NCI-H226 (cell line): ENCODE measurements around the gene ACOT4.
"Not testable (repeated sequence)": the region's sequence is repeated elsewhere in the genome, so short reads cannot be mapped to it uniquely, and the experiment has no call there.

Source experiments
- DNase-seq: peaks from one replicate; pipeline ENCODE4 v3.0.0-alpha.2; 2015

The ACOT4 gene

DNA sequence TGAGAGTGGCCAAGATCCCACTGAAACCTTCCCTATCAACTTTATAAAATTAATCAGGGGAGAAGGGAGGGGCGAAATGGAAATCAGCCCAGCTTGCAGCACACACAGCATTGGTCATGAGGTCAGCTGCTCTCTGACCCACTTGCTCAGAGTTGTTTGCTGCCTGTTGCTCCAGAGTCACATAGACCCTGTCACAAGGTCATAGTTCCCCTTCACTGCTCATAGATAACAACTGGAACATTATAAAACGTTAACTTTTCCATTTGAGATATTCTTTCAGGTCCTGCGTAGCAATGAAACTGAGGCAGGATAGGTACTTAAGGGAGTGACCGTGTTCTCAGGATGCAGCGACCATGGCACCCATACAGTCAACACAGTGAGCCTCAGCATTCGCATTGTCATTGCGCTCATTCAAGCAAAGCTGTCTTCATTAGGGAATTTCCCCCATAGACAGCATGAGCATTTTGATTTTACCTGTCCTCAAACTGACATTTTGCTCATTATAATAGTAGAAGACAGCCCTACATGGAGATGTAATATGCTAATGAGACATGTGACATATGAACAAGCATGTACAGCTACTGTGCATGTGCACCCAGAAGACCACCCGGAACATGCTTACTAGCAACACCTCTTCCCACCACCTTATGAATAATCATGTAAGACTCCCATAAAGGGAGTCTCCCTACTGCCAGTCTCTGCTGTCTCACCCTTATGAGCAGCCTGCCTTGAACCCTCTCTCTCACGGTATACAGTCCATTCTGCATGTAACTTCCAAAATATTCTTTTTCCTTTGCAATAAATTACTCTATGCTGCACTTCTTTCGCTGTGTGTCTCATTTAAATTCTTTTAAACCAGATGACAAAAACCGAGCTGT is 9.3 kb upstream of the ACOT4 start:
- DNase-seq: not testable (repeated sequence)

DNA sequence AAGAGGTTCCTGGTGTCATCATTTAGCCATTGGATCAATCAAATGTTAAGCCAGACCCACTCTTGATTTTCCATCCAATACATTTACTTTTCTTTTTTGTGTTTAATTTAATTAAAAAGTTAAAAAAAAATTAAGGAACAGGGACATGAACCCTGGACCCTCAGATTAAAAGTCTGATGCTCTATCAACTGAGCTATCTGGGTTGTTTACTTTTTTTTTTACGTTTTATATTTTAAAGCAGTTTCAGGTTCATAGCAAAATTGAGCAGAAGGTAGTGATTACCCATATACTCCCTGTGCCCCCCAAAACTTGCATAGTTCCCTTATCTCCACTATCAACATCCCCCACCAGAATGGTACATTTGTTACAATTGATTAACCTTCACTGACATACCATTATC is 3.0 kb upstream of the ACOT4 start:
- DNase-seq: no peak

DNA sequence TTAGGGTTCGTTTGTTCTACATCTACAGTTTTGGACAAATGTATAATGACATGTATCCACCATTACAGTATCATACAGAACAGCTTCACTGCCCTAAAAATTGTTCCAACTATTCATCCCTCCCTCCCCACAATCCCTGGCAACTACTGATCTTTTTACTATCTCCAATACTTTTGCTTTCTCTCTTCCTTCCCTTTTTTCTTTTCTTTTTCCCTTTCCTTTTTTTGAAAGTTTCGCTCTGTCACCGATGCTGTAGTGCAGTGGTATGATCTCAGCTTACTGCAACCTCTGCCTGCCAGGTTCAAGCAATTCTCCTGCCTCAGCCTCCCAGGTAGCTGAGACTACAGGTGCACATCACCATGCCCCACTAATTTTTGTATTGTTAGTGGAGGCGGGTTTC is 2.6 kb upstream of the ACOT4 start:
- DNase-seq: no peak

DNA sequence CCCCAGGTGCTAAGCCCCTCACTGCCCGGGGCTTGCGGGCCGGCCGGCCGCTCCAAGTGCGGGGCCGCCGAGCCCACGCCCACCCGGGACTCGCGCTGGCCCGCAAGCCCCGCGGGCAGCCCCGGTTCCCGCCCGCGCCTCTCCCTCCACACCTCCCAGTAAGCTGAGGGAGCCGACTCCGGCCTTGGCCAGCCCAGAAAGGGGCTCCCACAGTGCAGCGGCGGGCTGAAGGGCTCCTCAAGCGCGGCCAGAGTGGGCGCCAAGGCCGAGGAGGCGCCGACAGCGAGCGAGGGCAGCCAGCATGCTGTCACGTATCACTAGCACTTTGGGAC is 1.0 kb upstream of the ACOT4 start:
- not testable (repeated sequence) for DNase-seq

DNA sequence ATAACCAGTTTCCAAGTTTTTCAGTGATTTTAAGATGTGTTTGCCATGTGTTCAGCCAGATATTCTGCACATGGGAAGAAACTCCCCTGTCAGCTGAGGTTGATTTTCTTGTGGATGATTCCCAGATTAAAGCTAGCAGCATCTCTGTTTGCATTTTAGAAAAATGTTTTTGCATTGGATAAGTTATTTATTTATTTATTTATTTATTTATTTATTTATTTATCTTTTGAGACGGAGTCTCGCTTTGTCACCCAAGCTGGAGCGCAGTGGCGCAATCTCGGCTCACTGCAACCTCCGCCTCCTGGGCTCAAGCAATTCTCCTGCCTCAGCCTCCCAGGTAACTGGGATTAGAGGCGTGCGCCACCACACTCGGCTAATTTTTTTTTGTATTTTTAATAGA is 2.8 kb downstream of the ACOT4 start:
- DNase-seq: no peak

DNA sequence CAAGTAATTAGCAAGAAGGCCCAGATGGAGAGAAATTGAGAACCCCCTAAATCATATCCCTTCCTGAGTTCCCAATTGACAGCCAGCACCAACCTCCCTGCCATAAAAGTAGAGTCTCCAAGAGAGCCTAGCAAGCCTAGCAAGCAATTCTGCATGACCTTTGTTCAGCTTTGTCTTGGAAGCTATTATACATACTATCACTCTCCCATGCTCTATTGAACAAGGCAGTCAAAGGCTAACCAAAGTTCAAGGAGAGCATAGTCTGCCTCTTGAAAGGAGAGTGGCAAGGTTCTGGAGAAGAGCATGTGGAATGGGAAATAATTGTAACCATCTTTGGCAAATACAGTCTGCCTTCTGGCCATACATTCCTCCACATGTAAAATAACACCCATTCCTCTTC is 7.8 kb downstream of the ACOT4 start:
- no peak for DNase-seq

DNA sequence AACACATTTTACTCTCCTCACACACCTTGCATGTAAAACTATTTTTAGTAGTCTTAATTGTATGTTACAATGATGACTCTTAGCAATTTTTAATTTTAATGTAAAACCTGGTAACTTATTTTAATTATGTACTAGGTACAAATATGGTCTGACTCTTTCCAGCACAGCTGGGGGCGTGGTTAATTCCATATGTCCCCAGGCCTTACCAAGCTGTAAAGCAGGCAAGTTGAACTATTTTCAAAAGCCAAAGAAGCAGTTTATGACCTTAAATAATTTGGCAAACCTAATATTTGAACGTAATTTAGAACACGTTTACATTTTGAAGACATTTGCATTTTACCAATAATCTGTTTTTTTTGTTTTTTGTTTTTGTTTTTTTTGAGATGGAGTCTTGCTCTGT is 11.3 kb downstream of the ACOT4 start:
- no peak for DNase-seq

DNA sequence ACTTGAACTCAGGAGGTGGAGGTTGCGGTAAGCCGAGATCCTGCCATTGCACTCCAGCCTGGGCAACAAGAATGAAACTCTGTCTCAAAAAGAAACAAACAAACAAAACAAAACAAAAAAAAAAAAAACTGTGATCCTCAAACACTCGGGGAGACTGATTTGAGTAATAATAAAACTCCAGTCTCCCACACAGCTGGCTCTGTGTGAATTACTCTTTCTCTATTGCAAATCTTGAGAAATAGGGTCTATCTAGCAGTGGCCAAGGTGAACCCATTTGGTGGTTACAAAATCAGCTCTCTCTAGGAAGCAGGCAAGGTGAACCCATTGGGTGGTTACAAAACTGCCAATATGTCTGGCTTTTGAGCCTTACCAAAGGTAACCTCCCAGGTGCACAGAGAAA is 14.6 kb downstream of the ACOT4 start:
- DNase-seq: no peak

DNA sequence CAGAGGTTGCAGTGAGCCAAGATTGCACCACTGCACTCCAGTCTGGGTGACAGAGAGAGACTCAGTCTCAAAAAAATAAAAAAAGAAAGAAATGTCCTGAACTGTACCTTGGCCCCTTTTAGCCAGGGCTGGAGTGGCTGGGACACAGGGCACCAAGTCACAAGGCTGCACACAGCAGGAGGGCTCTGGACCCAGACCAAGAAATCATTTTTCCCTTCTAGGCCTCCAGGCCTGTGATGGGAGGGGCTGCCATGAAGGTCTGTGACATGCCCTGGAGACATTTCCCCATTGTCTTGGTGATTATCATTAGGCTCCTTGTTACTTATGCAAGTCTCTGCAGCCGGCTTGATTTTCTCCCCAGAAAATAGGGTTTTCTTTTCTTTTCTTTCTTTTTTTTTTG is 15.6 kb downstream of the ACOT4 start:
- DNase-seq: no peak

DNA sequence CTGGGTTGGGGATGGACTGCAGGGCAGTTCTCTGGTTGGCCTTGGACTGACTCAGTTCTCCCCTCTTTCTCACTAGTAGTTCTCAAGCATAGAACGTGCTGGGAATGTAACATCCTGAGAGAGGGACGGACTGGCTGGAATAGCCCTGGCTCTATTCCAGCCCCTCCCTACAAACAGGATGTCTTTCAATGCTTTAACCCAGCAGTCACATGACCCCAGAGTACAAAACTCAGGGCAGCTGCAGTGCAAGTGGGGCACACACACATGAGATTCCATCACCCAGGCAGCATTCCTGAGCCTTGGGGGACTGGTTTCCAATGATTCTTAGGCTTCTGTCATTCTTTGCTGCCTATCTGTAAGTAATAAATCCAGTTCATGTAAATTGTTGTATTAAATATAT is 19.0 kb downstream of the ACOT4 start:
- DNase-seq: peak; percentile 45

DNA sequence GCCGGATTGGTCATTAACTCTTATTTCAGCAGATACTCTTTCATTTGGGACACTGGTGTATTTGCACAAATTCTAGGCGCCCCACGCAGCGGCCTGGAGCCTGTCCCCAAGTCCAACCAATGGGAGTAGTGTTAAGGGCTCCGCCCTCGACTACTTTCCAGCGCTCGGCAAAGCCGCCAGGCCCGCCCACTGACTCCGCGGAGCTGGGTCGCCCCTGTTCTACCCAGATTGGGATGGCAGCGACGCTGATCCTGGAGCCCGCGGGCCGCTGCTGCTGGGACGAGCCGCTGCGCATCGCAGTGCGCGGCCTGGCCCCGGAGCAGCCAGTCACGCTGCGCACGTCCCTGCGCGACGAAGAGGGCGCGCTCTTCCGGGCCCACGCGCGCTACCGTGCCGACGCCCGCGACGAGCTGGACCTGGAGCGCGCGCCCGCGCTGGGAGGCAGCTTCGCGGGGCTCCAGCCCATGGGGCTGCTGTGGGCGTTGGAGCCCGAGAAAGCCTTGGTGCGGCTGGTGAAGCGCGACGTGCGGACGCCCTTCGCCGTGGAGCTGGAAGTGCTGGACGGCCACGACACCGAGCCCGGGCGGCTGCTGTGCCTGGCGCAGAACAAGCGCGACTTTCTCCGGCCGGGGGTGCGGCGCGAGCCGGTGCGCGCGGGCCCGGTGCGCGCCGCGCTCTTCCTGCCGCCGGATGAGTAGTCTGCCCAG is 20.8 kb downstream of the ACOT4 start, which contains the start of gene ACOT6:
TSS of gene ACOT6 (plus strand) at position 179 of the 707 bp plus-strand sequence. CDS start at position 234, 55 bp downstream.
- peak; percentile 43 for DNase-seq

DNA sequence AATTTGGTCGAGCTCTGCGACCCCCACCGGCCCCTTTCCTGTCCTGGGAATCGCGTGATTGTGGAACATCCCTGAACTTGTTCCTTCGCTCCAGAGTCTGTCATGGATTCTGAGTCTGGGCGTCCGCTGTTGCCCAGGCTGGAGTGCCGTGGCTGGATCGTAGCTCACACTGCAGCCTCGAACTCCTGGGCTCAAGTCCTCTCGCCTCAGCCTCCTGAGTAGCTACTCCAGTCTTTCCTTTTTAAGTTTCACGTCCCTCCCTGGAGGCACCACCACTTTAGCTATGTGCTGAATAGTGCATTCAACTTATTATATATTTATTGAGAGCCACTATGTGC is 21.3 kb downstream of the ACOT4 start:
- no peak for DNase-seq

DNA sequence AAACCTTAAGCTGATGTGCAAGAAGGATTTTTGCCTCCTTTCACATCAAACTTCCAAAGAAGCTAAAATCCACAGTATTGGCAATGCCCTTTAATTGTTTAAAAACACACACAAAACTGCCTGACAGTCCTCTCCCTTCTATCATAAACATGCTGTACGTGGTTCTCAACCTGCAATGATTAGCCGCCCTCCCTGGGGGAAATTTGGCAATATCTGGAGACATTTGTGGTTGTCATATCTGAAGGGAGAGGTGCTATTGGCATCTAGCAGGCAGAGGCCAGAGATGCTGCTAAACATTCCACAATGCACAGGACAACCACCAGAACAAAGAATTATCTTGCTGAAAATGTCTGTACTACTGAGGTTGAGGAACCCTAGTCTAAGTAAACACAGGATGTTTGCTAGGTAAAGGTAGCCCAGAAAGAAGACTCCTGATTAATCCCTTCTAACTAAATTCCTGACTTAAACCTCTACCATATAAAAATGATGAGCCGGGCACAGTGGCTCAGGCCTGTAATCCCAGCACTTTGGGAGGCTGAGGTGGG is 21.8 kb downstream of the ACOT4 start:
- DNase-seq: no peak

DNA sequence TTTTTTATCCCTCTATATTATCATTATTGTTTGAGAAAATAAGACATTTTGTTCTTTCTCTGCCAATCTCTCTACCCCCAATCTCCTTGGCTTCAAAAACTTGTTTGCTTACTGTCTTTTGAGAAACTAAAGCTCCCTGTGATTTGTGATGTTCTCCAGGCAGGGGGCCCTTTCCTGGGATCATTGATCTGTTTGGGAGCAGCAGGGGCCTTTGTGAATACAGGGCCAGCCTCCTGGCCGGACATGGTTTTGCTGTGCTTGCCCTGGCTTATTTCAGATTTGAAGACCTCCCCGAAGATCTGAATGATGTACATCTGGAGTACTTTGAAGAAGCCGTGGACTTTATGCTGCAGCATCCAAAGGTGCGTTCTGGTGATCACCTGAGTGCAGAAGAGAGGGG is 25.2 kb downstream of the ACOT4 start:
- DNase-seq: no peak

DNA sequence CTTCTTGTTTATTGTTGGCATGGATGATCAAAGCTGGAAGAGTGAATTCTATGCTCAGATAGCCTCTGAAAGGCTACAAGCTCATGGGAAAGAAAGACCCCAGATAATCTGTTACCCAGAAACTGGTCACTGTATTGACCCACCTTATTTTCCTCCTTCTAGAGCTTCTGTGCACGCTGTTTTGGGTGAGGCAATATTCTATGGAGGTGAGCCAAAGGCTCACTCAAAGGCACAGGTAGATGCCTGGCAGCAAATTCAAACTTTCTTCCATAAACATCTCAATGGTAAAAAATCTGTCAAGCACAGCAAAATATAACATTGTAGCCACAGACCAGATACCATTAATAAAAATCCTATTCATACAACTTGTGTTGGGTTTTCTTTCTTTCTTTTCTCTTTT is 27.9 kb downstream of the ACOT4 start:
- DNase-seq: no peak

DNA sequence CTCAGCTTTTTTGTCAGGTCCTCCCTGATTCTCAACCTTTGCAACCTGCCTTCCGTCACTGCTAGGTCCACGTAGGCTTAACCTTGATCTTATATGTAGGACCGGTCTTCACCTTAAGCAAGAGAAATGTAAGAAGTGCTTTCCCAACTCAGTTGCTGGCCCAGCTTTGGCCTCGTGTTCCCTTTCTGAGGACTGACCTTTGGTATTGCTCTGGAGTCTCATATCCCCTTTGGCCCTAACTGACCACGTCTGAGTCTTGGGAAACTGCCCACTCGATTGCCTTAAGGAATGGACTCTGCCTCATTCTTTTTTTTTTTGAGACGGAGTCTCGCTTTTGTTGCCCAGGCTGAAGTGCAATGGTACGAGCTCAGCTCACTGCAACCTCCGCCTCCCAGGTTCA is 28.6 kb downstream of the ACOT4 start:
- DNase-seq: no peak

DNA sequence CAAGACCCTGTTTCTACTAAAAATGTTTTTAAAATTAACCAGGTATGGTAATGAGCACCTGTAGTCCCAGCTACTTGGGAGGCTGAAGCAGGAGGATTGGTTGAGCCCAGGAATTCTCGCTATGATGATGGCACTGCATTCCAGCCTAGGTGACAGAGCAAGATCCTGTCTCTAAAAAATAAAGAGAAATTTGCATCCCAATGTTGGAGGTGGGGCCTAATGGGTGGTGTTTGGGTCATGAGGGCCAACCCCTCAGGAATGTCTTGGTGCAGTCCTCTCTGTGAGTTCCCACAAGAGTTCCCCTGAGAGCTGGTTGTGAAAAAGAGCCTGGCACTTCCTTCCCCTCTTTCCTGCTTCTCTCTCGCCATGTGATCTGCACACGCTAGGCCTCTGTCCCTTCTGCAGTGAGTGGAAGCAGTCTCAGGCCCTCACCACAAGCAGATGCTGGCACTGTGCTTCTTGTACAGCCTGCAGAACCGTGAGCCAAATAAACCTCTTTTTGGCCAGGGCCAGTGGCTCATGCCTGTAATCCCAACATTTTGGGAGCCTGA is 31.9 kb downstream of the ACOT4 start:
- DNase-seq: no peak

DNA sequence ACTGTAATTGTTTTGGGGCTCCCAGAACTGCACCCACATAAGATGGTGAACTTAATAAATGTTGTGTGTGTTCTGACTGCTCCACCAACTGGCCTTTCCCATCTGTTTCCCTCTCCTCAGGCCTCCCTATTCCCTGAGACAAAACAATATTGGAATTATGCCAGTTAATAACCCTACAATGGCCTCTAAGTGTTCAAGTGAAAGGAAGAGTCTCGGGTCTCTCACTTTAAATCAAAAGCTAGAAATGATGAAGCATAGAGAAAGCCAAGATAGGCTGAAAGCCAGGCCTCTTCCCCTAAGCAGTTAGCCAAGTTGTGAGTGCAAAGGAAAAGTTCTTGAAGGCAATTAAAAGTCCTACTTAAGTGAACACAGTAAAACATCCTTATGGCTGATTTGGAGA is 34.0 kb downstream of the ACOT4 start:
- no peak for DNase-seq

DNA sequence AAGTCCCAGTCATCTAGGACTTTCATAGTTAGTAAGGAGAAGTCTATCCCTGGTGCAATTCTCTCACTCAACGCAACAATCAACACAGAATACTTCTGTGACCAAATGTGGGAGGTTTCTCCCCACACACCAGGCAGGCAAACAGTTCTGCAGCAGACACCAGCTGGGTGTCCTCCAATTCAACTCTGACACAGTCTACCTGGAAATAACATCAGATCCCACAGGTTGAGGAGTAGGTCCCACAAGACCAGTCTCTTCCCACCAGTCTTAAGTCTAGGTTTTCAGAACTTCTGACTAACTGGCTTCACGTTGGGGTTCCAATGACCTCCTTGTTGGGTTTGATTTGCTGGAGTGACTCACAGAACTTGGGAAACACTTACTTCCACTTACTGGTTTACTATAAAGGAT is 35.5 kb downstream of the ACOT4 start:
- DNase-seq: no peak

DNA sequence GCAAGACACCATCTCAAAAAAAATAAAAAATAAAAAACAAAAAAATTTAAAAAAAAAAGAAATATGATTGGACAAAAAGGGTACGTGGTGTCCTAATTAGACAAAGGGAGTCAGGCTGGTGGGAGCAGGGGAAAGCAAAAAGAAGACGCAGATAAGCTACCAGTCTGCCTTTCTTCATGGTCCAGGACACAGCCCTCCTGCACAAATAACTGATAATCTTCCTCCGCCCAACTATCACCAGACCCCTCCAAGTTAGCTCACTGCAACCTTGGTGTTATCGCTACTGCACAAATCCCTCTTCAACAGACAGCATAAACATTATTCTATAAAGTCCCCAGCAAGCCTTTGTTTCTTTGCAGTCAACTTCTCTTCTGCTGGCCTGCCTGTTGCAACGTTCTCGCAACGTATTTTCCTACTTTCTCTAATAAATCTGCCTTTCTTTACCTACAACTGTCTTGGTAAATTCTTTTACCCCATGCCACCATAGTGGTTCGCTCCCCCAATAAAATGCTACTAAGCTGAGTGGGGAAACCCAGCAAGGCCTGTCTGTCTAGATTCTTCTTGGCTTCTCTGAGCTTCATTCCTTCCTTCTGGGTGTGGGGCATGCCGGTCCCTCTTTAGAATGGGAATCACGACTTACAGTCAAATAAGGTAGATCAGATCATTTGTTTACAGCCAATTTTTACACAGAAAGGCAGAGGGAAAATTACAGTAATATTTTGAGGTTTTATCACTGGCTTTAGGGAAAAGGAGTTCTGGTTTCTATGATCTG is 38.5 kb downstream of the ACOT4 start:
- DNase-seq: no peak

DNA sequence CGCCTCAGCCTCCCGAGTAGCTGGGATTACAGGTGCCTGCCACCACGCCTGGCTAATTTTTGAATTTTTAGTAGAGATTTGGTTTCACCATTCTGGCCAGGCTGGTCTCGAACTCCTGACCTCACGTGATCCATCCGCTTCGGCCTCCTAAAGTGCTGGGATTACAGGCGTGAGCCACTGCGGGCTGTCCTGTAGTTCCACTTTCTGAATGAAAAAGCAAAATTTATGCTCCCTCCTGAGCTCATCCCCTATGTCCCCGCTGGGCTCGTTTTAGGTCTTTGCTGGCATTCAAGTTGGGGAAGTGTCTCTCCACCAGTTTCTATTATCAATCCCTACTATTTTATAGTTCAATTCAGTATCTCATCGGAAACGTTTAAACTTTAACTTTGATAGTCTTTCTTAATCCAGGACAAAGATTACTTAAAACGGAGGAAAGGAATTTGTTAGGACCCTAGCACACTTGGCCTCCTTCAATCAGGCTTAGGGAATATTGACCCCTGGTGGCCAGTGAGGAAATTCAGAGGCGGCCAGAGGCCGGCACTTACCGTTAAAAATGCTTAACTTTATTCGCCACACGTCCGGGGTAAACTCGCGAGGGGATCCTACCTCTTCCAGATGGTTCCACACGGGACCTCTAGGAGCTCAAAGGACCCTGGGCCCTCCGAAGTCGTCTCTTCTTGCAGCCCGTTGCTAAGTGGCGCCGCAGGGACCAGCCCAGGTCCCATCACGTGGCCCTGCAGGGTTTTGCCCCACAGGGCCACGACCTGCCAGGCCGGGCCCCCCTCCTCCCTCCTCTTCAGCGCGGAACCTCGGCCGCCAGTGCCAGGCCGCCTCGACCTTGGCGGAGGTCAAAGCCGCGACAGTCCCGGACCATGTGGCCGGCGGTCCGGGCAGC is 41.7 kb downstream of the ACOT4 start:
- peak; percentile 28 for DNase-seq
